Stimulated activated CD4-positive, alpha-beta T cell treated with anti-CD3 and anti-CD28 coated beads, Interleukin-15, amount 100 ng/mL, for 48 hours (primary cell): ENCODE results near the gene GSTA5.
"Not testable (repeated sequence)": the region's sequence is repeated elsewhere in the genome, so short reads cannot be mapped to it uniquely, and the experiment has no call there.

Source experiments
- DNase-seq, 2 donors: peaks; one replicate each; pipeline ENCODE4 v3.0.0-alpha.2; 2020; ENCODE audit warnings: low read depth in 2 of 2

GSTA5 gene

DNA sequence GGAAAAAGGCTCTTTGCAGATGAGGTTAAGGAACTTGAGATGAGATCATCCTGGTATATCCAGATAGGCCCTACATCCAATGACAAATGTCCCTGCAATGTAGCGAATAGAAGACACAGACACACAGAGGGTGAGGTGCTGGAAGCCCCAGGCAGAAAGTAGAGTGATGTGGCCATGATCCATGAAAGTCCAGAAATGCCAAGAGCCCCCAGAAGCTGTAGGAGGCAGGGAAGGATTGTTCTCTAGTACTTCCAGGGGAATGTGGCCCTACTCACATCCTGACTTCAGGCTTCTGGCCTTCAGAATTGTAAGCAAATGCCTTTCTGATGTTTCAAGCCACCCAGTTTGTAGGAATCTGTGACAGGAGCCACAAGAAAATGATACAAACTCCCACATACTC is 51.0 kb downstream of the GSTA5 start:
- DNase-seq: not testable (repeated sequence)

DNA sequence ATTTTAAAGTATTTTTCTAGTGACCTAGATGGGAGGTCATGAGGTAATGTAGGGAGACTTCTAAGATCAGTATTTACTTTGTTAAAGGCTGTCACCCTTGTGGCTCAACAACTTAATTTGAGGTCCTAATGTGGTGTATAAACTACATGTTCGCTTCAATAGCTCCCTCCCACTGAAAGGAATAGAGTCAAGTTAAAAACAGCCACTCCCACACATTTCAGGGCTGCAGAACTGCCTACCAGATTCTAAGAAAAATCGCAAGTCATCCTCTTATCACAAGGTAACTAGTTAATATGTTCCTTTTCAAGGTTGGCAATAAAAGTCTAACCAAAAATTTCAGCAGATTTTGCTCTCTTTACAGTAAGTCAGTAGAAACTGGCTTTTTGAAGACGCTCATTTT is 52.1 kb downstream of the GSTA5 start:
- no peak for DNase-seq

DNA sequence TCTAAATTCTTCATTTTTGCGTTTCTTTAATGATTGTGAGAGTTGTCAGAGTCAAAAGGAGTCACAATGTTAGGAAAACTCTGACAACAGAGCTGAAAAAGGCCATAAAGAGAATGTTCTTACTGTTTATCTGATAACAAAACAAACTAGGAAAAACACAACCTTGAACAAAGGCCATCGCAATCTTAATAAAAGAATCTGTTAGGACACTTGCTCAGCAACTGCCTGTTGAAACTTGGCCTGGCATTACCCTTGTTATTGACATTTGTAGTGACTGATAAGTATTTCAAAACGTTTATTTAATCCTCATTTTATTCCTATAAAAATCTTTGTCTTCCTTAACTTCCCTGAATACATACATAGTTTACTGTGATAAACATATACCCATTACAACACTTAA is 52.7 kb downstream of the GSTA5 start:
- no peak for DNase-seq

DNA sequence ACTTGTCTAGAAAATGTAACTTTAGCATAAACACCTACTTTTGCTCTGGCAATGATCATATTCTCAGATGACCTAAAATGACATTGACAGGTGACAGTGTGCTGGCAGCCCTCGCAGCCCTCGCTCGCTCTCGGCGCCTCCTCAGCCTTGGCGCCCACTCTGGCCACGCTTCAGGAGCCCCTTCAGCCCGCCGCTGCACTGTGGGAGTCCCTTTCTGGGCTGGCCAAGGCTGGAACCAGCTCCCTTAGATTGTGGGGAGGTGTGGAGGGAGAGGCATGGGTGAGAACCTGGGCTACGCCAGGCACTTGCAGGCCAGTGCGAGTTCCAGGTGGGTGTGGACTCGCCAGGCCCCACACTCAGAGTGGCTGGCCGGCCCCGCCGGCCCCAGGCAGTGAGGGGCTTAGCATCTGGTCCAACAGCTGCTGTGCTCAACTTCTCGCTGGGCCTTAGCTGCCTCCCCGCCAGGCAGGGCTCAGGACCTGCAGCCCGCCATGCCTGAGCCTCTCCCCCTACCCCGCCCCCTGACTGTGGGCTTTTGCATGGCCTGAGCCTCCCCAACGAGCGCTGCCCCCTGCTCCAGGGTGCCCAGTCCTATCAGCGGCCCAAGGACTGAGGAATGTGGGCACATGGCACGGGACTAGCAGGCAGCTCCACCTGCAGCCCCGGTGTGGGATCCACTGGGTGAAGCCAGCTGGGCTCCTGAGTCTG is 54.2 kb downstream of the GSTA5 start:
- no peak for DNase-seq

DNA sequence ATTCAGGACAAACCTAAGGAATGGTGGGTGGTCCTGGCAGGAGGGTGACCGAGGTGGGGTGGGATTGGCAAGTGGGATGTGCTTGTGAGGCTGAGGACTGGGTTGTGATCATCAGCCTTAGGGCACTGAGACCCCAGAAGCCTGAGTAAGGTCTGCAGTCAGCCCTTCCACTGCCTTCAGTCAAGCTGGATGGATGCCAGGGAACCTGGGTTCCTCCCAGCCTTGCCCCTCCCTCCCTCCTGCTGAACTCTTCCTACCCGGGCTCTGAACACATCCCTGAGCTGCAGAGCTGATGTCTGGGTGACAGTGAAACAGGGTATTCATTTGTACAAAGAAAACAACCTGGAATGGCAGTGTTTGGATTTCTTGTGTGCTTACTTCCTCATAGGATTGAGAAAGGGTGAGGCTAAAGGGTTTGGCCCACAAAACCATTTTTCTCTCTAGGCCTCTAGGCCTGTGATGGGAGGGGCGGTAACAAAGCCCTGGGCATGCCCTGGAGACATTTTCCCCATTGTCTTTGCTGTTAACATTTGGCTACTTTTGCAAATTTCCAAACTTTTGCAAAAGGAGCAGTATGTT is 57.8 kb downstream of the GSTA5 start:
- DNase-seq: not testable (repeated sequence)

DNA sequence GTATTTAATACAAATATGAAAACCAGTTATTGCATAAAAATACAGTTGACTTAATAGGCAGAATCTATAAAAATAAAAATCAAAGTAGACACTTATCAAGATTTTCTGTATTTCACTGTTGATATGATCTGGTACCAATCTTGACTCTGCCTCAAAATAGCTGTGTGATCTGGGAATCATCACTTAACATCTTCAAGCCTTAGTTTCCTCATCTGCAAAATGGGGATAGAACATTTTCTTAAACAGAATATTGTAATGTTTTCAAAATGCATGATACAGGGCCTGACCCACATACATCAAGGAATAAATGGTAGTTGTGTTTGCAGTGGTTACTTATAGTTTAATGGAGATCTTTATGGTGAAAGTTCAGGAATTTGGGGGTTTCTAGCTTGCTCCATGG is 58.4 kb downstream of the GSTA5 start:
- DNase-seq: not testable (repeated sequence)
